ENCODE measurements around the gene RTCB. TPM values are rescaled to one million over a fixed set of nuclear protein-coding genes. Genes with fewer than 3 reads are reported as not detected.

Gene RTCB
- total RNA-seq, 1 experiment from 2014 or later = 101 TPM

DNA sequence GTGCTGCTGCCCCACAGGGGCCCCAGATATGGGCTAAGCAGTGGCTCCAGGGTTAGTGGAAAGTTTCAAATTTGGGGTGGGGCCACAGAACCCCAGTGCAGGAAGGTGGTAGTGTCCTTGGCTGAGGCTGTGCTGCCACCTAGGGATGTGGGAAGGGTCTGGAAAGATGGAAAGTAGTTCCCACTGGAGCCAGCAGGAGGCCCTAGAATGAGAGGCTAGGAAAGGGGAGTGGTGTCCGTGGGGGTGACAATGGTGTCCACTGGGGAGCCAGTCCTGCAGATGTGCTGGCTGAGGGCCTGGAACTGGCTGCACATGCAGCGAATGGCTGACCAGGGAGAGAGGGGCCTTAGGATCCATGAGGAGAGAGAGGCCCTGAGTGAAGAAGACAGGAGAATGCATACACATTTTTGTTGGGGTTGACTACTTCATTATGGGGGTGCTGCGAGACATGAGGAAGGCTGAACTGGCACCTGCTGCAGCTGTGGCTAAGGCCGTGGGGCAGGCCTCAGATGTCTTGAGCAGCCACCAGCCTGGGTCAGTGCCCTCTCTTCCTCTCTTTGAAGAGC, 33.3 kb downstream of the RTCB start:
- H2AFZ ChIP-seq (ENCODE audit: low read length) = no peak overlapping the region
- no peak overlapping the region for H4K91ac ChIP-seq (ENCODE audit: insufficient read length, low read depth, low read length)
- WGBS (ENCODE audit: extremely low coverage, insufficient read length, low lambda C conversion rate) = no CpG with 5 or more reads among the region's 4 CpGs
- peak; percentile 95 for TF ChIP-seq CTCF (conservative IDR thresholded peaks at IDR 0.05)
- no peak overlapping the region for H3K23ac ChIP-seq (ENCODE audit: insufficient read length, low read depth, low read length)
- no peak overlapping the region for H3K27ac ChIP-seq (ENCODE audit: insufficient read length, low read depth, low read length)
- H4K8ac ChIP-seq (replicated peaks; ENCODE audit: insufficient read length, low read depth, low read length) = no peak overlapping the region
- no peaks in the 10 kb centered on the region for H3K79me1 ChIP-seq (ENCODE audit: insufficient read depth, low read depth, low read length, poor library complexity, severe bottlenecking)
- no peak overlapping the region for H2BK12ac ChIP-seq (ENCODE audit: insufficient read length, low read depth, low read length)
- no peak overlapping the region for H3K56ac ChIP-seq (ENCODE audit: insufficient read length, low read depth, low read length)
- no peaks in the 10 kb centered on the region for H3K36me3 Mint-ChIP-seq (ENCODE audit: insufficient read depth in 1 of 3, low read depth in 3 of 3)
- H3K4me3 Mint-ChIP-seq = no peak overlapping the region
- no peaks in the 10 kb centered on the region for H3K9me3 ChIP-seq (ENCODE audit: control insufficient read depth, low read depth, low read length)
- no peak overlapping the region for H2BK15ac ChIP-seq (ENCODE audit: low read depth, low read length)
- no peaks in the 10 kb centered on the region for H3K4me1 Mint-ChIP-seq
- H3K27ac Mint-ChIP-seq = peak overlapping the region in 1 of 3 experiments; percentile 94; a peak in 2 of 7 replicates
- DNase-seq = peak; percentile 81
- no peak overlapping the region for H2BK5ac ChIP-seq (ENCODE audit: insufficient read length, low read length)
- H3T11ph ChIP-seq (ENCODE audit: low read length) = no peak overlapping the region
- no peaks in the 10 kb centered on the region for H3K79me2 ChIP-seq (ENCODE audit: insufficient read depth, low read length)
- no peak overlapping the region for H2AK5ac ChIP-seq (ENCODE audit: insufficient read length, low read length)
- H3K4me1 ChIP-seq (ENCODE audit: insufficient read depth, low read length) = no peaks in the 10 kb centered on the region
- H3K9ac ChIP-seq (ENCODE audit: extremely low read depth, insufficient read length, low read length) = no peak overlapping the region
- no peak overlapping the region for H2BK20ac ChIP-seq (ENCODE audit: low read depth, low read length, poor library complexity, severe bottlenecking)
- no peaks in the 10 kb centered on the region for H3K27me3 ChIP-seq (ENCODE audit: insufficient read depth, low read length)
- no peak overlapping the region for H3K4ac ChIP-seq (ENCODE audit: low read depth, low read length)
- H3K4me2 ChIP-seq (ENCODE audit: insufficient read depth, insufficient read length, low read length) = no peak overlapping the region
- H3K27me3 Mint-ChIP-seq (ENCODE audit: low read depth) = peaks cover 8% of the 10 kb centered on the region
- H2BK120ac ChIP-seq (ENCODE audit: low read depth, low read length, poor library complexity, severe bottlenecking) = no peak overlapping the region
- H3K14ac ChIP-seq (ENCODE audit: insufficient read depth, low read length) = no peak overlapping the region
- no peaks in the 10 kb centered on the region for H3K9me3 Mint-ChIP-seq
- no peak overlapping the region for H4K5ac ChIP-seq (ENCODE audit: insufficient read length, low read depth, low read length)
- no peaks in the 10 kb centered on the region for H3K23me2 ChIP-seq (ENCODE audit: insufficient read length, low read depth, low read length, poor library complexity, severe bottlenecking)
- no peaks in the 10 kb centered on the region for H4K20me1 ChIP-seq (ENCODE audit: control insufficient read depth, insufficient read depth, insufficient read length)
- H3K18ac ChIP-seq (ENCODE audit: insufficient read length, low read depth, low read length) = no peak overlapping the region

All from H9 (cell line).